C1 segment of cervical spinal cord (tissue), 14 donors: ENCODE measurements around the gene NPC1.
"Not testable (repeated sequence)": the region's sequence is repeated elsewhere in the genome, so short reads cannot be mapped to it uniquely, and the experiment has no call there.

Experiments used
- DNase-seq, 14 donors: peaks; one replicate each; lab custom pipeline; 2025; lab: John Stamatoyannopoulos, UW

NPC1 gene

DNA sequence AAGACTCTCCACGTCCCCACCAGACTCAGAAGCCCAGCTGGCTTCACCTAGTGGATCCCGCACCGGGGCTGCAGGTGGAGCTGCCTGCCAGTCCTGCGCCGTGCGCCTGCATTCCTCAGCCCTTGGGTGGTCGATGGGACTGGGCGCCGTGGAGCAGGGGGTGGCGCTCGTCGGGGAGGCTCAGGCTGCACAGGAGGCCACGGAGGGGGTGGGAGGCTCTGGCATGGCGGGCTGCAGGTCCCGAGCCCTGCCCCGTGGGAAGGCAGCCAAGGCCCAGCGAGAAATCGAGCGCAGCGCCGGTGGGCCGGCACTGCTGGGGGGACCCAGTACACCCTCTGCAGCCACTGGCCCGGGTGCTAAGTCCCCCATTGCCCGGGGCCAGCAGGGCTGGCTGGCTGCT, 8.8 kb downstream of the NPC1 start:
- not testable (repeated sequence) for DNase-seq

DNA sequence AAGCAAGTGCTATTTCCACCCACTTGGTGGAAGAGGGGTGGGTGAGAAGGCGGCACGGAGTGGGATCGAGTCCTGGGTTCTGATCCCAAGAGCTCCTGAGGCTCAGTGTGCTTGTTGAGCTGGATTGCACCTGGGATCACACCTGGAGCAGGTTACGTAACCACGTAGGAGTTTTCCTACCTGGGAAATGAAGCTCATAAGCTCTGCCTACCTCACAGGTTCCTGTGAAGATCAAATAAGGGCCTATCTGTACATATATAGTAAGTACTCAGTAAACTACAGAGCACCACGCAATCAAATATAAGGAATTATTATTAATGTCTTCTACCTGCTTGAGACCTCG, 11.0 kb downstream of the NPC1 start:
- DNase-seq: no peak

DNA sequence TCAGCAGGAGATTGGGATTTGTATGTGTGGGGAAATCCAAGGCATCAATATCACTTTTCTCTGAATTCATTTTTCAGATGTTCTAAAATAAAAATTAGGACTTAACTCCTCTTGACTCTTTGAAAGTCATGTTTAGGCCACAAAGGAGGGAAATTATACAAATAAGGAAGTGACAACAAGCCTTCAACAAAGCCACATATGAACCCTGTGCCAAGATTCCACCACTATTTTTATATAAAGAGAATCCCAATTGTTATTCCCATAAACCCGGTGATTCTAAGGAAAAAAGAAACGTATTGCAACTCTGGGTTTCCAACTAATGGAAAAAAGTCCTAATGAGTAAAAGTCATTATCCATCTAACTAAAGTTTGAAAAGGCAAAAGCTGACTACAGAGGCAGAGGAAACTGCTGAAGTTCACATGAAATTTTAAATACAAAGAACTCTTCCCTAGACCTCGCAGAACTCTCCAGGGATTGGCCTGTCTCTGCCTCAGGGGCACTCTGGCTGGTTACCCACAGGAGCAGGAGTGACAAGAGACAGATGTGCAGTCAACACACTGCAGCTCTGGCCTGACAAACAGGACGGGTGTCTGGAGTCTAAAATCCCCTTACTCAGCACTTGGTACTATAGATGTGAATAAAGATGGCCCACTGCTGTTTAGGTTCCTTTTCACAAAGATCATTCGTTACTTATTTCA, 11.5 kb downstream of the NPC1 start:
- no peak for DNase-seq

DNA sequence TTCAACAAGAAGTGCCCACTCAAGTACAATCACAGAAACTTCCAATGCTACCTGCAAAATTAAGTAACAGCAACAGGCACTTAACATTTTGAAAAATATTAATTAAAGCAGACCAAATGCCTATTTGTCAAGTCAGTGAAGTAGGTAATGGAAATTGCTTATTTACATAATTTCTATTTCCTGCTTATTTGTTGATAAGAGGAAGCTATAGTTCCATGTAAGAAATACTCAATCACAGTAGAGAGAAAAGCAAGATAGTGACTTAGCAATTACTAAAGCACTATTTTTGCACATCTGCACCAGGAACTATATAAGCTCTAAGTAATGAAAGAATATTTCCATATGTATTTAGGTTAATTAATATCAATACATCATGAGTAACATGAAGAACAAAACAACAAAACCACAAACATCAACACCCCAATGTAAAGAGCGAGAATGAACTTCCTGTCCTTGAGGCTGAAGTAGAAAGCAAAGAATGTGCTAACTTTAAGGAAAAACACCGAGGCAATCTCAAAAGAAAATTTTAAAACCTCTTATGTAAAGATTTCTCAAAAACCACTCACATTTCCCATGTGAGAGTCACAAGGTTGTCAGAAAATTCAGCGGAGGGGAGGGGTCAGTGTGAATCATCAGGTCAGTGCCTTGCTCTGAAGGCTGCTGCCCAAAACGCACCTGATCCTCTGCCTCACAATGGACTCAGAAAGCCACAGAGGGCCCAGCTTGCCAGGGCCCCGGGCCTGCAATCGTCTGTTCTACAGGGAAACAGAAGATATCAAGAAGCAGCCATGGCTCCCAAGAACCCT, 12.5 kb downstream of the NPC1 start:
- peak in 2 of 14 donors; percentile 20 to 64 for DNase-seq

DNA sequence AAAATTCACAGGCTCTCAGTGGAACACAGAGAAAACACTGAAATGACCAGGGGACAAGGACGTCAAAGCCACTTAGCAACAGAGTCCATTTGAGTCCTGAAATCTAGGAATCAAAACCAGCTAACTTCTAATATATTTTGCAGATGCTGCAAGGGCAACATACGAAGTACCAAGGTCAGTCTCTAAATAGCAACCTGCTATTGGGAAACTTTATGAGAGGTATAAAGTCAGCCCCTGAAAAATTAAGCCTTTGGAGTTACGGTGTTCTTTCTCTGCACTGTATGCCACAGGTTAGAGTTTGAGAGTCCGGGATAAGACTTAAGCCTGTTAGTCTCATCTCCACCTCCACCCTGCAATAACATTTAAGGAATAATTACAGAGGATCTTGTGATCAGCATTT, 13.3 kb downstream of the NPC1 start:
- DNase-seq: no peak

DNA sequence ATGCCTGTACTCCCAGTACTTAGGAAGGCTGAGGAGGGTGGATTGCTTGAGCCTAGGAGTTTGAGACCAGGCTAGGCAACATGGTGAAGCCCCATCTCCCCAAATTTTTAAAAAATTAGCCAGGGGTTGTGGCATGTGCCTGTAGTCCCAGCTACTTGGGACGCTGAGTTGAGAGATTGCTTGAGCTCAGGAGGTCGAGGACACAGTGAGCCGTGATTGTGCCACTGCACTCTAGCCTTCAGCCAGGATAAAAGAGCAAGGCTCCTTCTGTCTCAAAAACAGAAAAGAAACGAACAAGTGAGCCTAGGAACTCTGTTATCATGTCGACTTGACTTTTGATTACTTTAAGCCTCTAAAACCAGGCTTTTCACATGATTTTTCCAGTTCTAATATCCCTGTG, 13.7 kb downstream of the NPC1 start:
- DNase-seq: no peak

DNA sequence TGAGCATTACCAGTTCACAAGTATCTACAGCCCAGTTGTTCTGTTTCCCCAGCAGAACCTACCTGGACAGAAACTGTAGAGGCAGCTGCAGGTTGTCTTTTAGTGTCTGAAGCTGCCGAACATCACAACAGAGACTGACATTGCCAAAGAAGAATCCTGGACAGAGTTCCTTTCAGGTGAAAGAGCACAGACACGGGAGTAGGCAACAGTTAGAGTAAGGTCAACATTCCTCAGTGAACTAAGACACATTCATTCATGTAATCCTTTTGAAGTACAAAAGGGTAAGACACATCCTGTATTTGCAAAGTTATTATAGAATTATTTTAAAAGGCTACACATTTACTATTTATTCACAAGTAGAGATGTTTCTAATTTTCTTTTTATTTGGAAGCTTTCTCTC, 14.3 kb downstream of the NPC1 start:
- DNase-seq: no peak

DNA sequence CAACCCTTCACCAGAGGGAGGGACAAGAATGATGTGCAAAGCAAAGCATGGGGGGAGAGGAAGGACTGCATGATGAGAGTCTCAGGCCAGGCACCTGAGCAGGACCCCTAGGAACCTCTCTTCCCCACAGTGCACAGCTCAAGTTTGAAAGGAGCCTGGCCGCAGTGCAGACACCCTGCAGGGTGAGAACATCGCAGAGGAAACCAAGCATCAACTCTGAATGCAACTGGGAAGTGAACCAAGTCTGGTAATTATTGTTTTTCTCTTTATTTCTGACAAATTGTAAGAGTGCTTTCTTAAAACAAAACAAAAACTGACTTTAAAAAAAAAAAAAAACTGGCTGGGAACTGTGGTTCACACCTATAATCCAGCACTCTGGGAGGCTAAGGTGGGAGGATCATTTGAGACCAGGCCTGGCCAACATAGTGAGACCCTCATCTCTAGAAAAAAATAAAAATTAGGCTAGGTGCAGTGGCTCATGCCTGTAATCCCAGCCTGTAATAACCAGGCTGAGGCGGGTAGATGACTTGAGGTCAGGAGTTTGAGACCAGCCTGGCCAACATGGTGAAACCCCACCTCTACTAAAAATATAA, 15.3 kb downstream of the NPC1 start:
- no peak for DNase-seq

DNA sequence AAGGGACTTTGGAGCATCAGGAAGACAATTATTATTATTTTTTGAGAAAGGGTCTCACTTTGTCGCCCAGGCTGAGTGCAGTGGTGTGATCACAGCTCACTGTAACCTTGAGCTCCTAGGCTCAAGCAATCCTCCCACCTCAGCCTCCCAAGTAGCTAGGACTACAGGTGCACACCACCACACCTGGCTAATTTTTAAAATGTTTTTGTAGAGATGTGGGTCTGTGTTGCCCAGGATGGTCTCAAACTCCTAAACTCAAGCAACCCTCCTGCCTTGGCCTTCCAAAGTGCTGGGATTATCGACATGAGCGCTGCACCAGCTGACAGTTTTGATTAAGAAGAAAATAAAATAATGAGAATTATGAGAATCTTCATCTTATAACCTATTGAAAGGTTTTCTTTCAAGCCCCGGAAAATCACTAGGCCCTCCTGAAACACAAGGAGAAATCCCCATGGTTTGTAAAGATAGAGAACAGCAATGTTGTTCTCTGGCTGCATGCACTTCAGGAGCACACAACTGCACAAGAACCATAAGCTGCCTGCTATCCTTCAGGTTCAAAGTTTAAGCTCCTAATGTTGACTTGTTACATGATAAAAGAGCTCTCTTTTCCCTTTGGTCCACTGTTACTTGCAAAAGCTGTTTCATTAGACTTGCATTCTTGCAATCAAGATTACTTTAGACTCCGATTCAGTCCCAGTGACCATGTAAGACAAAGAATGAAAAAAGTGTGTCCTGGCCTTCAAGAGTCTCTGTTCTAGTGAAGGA, 16.8 kb downstream of the NPC1 start:
- DNase-seq: no peak

DNA sequence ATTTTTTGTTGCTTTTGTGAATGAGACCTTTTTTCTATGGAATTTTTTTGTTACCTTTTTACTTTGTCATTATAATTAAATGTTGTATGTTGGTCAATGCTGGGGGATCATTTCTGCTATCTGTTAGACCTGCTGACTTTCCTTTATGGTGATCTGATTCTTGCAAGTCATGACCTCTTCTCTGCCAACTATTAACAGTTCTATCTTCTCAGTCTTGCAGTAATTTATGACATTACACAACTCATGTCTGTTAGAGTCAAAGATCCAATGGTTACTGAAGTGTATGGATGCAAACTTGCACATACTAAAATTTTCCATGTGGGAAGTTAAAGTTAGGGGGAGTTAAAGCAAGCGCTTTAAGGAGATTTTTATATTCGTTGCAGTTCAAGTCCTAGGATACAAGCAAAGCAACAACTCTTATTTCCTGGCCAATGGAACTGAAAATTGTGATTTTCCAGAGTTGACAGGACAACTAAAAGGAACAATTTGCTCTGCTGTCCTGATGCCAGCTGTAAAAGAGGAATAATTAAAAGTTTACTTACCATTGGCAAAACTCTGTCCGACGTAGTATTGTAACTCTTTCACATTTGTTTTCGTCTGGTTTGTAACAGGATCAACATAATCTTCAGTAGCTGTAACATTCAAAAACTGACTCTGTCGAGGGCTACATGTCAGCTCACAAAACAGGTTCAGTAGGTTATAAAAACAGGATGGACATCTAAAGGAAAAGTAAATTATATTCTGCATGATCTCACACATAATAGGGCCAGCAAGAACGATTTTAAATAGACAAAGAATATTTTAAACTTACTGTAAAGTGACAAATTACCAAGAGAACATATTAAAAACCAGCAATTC, 17.8 kb downstream of the NPC1 start:
- no peak for DNase-seq

DNA sequence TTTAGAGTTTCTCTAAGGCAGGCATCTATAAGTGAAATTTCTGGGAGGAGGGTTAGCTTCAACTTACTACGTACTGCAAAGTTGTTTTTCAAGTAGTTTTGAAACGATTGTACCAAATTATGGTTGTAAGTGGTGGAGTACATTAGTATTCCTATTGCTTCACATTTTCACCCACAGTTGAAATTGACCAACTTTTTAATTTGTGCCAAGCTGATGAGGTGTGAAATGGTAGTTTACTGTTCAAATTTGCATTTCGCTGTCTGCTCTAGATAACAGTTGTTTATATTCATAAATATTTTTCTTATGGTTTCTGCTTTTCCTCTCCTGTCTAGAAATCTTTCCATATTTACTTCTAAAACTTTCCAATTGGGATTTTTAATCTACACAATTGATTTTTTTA, 18.6 kb downstream of the NPC1 start:
- no peak for DNase-seq

DNA sequence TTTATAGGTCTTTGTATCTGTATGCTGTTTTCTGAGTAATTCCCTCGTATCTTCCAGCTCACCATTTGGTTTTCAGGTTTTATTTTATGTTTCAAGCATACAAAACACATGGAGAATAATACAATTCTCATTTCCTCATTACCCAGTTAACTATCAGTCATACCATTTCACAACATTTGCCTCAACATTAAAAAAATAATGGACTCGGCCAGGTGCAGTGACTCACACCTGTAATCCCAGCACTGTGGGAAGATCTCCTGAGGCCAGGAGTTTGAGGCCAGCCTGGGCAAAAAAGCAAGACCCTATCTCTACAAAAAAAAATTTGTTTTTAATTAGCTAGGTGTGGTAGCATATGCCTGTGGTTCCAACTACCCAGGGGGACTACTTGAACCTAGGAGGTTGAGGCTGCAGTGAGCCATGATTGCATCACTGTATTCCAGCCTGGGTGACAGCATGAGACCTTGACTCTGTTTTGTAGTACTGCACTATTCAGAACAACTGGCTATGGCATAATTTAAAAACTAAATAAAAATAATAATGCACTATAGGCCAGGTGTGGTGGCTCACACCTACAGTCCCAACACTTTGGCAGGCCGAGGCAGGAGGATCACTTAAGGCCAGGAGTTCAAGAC, 20.3 kb downstream of the NPC1 start:
- no peak for DNase-seq

DNA sequence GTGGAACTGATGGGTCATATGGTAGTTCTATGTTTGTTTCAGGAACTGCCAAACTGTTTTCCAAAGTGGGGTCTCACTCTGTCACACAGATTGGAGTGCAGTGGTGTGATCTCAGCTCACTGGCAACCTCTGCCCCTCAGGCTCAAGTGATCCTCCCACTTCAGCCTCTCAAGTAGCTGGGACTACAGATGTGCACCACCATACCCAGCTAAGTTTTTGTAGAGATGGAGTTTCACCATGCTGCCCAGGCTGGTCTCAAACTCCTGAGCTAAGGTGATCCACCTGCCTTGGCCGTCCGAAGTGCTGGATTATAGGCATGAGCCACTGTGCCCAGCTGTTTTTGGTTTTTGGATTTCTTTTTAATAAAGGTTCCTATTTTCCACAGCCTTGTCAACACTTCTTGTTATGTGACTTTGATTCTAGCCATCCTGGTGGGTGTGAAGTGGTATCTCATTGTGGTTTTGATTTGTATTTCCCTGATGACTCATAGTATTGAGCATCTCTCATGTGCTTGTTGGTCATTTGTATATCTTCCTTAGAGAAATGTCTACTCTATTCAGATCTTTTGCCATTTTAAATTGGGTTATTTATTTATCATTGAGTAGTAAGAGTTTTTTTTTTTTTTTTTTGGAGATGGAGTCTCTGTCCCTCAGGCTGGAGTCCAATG, 22.8 kb downstream of the NPC1 start:
- no peak for DNase-seq

DNA sequence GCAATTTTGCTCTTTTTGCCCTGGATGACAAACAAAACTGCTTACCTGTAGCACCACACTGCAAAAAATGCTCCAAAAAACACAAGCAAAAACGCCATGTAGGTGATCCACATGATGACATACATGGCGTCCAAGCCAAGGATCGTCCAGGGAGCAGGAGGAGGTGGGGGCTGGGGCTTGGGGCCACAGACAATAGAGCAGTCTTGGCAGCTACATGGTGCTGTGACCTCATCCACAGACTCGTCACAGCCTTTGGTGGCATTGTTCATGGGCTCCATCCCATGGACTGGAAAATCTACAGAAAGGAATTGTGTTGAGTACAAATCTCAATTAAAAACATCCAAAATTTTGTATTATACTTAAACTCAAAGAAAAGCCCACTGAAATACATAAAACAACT, 26.1 kb downstream of the NPC1 start:
- peak in 8 of 14 donors; percentile 15 to 75 (median 44) for DNase-seq

DNA sequence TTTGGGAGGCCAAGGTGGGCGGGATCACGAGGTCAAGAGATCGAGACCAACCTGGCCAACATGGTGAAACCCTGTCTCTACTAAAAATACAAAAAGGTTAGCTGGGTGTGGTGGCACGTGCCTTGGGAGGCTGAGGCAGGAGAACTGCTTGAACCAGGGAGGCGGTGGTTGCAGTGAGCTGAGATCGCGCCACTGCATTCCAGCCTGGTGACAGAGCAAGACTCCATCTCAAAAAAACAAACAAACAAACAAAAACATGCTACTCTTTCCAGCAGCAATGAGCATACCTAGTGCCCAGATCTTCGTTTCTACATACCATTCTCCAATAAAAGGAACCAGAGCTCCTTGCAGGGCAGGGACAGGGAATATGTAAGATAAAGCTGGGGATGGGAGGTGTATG, 28.8 kb downstream of the NPC1 start:
- DNase-seq: not testable (repeated sequence)

DNA sequence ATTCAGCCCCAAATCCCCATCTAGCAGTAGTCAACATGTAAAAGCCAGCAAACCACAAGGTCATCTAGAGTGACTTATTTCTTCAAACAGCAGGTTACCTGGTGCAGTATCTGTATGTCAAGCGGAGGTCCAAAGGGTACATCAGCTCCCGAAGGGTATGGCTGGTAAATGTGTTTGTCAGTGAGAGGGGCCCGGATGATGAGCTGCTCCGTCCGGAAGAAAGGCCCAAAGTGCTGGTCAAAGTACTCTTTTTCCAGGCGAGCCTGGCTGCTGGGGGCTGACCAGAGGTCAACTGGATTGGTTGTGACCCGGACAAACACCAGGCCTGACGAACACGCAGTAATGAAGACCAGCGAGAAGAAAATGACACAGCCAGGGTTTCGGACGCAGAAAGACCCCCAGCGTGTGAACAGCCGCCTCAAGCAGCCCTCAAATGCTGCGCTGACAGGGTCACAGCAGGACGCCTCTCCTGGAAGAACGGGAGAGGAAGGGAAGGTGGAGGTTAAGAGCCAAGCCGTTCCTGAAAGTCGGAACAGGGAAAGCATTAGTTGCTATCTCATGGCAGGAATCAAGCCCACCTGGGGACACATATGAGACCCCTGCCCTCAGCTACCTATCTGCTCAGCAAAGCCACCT, 30.0 kb downstream of the NPC1 start:
- no peak for DNase-seq

DNA sequence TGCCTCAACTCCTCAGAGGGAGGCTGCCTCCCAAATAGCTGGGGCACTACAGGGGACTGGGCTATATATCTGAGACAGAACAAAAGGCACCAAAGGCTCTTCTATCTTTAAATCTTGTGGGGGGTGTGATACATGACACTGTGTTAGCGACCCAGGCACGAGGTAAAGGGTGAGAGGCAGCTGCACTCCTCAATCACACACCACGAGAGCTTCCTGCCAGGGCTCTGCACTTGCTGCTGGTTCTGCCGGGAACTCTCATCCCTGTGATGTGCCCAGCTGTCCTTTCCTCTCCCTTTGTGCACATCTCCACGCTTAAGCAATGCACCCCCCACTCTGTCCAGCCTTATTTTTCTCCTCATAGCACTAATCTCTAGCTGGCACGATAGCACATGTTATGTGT, 32.4 kb downstream of the NPC1 start:
- no peak for DNase-seq

DNA sequence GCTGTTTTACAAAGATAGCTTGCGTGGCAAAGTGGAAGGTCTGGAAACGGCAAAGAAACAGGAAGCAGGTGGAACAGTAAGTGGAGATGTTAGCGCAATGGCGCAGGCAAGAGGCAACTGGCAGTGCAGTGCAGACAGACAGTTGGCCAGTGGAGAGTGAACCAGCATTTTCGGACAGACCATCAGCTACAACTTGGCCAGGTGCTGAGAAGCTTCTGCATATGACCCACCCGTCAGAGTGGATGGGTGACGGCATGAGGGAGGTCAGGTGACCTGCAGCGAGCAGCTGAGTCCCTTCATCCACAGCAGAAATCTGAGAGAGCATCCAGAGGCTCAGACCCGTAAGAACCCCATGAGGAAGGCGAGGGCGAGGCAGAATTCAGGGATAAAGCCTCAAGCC, 33.8 kb downstream of the NPC1 start:
- DNase-seq: no peak

DNA sequence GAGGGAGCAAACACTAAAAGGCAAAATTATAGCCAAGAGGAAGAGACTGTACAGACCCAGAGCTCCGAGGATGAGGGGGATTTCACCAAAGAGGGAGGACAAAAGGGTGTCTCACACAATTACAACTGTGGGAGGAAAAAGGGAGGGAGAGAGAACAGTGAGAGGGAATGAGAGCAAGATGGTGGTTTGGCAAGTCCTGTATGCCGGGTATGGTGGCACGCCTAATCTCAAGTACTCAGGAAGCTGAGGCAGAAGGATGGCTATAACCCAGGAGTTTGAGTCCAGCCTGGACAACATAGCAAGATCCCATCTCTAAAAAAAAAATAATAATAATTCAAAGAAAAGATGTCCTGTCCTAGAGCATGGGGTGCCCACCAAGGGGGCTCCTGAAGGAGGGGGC, 34.3 kb downstream of the NPC1 start:
- no peak for DNase-seq

DNA sequence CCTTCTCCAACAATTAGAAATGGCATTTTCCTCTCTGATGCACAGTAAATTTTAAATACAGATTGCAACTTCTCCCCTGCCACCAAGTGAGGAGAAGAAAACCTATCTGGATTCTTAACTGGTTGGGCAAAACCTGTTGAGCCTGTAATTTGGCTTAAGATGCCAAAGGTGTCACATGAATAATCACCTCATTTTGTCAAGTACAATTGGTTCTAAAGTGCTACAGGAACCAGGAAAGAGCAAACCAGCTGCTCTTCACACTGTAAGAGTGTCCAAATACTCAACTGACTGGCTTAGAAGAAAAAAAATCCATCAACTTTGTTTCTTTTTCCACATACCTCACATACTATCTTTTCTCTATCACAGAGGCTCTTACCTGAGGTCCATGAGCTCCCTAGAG, 35.4 kb downstream of the NPC1 start:
- DNase-seq: no peak
